Psoas muscle (tissue), 8 donors: ENCODE measurements around the gene KISS1R. TPM values are rescaled to one million over a fixed set of nuclear protein-coding genes. Genes with fewer than 3 reads are reported as not detected.
A peak's percentile ranks its signal among the peaks of the same experiment; 100 is the strongest.

ENCODE experiments used
- ATAC-seq, 4 donors: fragments of 200-7000 bp; cut with Tn5 transposase; one replicate each; pipeline ENCODE4 v1.9.1; 2020; ENCODE audit warnings: moderate library complexity in 3 of 4, mild to moderate bottlenecking in 2 of 4
- DNase-seq, 2 donors: peaks; one replicate each; pipeline ENCODE4 v3.0.0-alpha.2; 2020
- H3K27ac ChIP-seq: fragments of 200-600 bp; one replicate; pipeline ENCODE4 v1.8.0; 2022
- H3K27me3 ChIP-seq, 3 donors: fragments of 200-600 bp in 1 of 3; one replicate each; pipeline versions ENCODE4 v1.6.1 to v1.8.0; 2013 to 2022; ENCODE audit warnings: low read length in 2 of 3, mild to moderate bottlenecking in 2 of 3, moderate library complexity in 1 of 3; ENCODE audit not compliant: insufficient read depth in 3 of 3
- H3K36me3 ChIP-seq, 2 donors: fragments of 200-600 bp in 1 of 2; one replicate each; pipeline versions ENCODE4 v1.6.1 to v1.8.0; 2013 to 2022; ENCODE audit warnings: low read depth in 1 of 2, mild to moderate bottlenecking in 1 of 2, moderate library complexity in 1 of 2; ENCODE audit not compliant: insufficient read depth in 1 of 2
- H3K4me1 ChIP-seq: fragments of 200-600 bp; one replicate; pipeline ENCODE4 v1.8.0; 2022
- H3K4me3 ChIP-seq: fragments of 200-600 bp; one replicate; pipeline ENCODE4 v1.8.0; 2022; ENCODE audit warnings: mild to moderate bottlenecking
- H3K9me3 ChIP-seq: fragments of 200-600 bp; one replicate; pipeline ENCODE4 v1.8.0; 2022
- CTCF ChIP-seq: fragments of 200-600 bp; IDR thresholded peaks from one replicate; pipeline ENCODE4 v1.8.0; 2022; ENCODE audit warnings: antibody characterized with exemption
- WGBS, 3 donors: extraction: QIAGEN DNeasy Blood & Tissue Kit; methylation state at CpG; one replicate each; pipeline versions ENCODE4 v1.1.6 to v1.1.7; 2013; 5-methylcytosine and 5-hydroxymethylcytosine counted together
- intact Hi-C, 2 donors: fragments of 100-400 bp; cut with DNase I; formaldehyde crosslinking; loops; one replicate each; pipeline versions ENCODE4 v1.11.0 to v1.14.2; 2022
- polyA plus RNA-seq, 3 donors: library from polyadenylated mRNA; stranded (reverse); fragments of 200-250 nt; gene quantifications; one replicate each; pipeline ENCODE4 v1.2.3, GENCODE V29; 2013
- total RNA-seq, 4 donors: library from RNA; stranded (reverse); fragmentation: NEBNext Ultra II Directional in 2 of 4; extraction: Animal tissue kit (Norgen Biotek cat#: 25700) in 2 of 4; gene quantifications; one replicate each; pipeline versions ENCODE4 v1.2.1 to v1.2.4, GENCODE V29; 2021 to 2023
- donor health status: healthy with polysubstance abuse.
- donor health status: DM: no; HTN: no; CAD: no; lungs with moderate emphysema.
- donor health status: Bipolar disorder and iron deficiency.
- donor health status: healthy.
- donor health status: DM: yes; HTN: yes; CAD: no.
- donor health status: DM: no; HTN: no; CAD: no.
- donor health status: DM: no; HTN: no; CAD: no.
- donor health status: DM: yes; HTN: yes; CAD: no.

The KISS1R gene
- total and polyA plus RNA-seq, 7 donors = 0.16 TPM; not detected in 6

GRCh38 chr19:919199-920050, 2.3 kb downstream of the KISS1R start:
- H3K4me3 ChIP-seq = peak overlapping the region; percentile 36
- peaks cover 0 to 53% (median 18%) of the 10 kb centered on the region in 3 donors for H3K27me3 ChIP-seq
- H3K36me3 ChIP-seq = no peaks in the 10 kb centered on the region
- peak in 2 of 4 donors; percentile 15 to 20 for ATAC-seq
- intact Hi-C loops = loop anchor here (2.0 to 10.0 kb wide), 4 partner anchors 62 to 295 kb away; partner anchors contain the start of gene CFD (in 1 of the 2)
- no peak for DNase-seq
- 2 to 3% (median 2%) methylated on average over 53 to 68 of the region's 68 CpGs for WGBS, 3 donors
- H3K4me1 ChIP-seq = peaks cover 20% of the 10 kb centered on the region
- no peaks in the 10 kb centered on the region for H3K9me3 ChIP-seq
- no peak overlapping the region for H3K27ac ChIP-seq
- no peak for TF ChIP-seq CTCF

GRCh38 chr19:920051-920864, 3.1 kb downstream of the KISS1R start:
- H3K4me1 ChIP-seq = peaks cover 20% of the 10 kb centered on the region
- 0 to 2% (median 1%) methylated on average over 47 to 84 of the region's 84 CpGs for WGBS, 3 donors
- no peaks in the 10 kb centered on the region for H3K9me3 ChIP-seq
- no peak for TF ChIP-seq CTCF
- H3K27ac ChIP-seq = no peak overlapping the region
- intact Hi-C loops = loop anchor here (2.0 to 10.0 kb wide), 3 partner anchors 63 to 295 kb away; no protein-coding TSS in a partner anchor
- peaks cover 0 to 53% (median 18%) of the 10 kb centered on the region in 3 donors for H3K27me3 ChIP-seq
- no peaks in the 10 kb centered on the region for H3K36me3 ChIP-seq
- peak overlapping the region; percentile 36 for H3K4me3 ChIP-seq
- DNase-seq (no peak), ATAC-seq (no peak)

- no peaks in the 10 kb centered on the region for H3K36me3 ChIP-seq
- no peaks in the 10 kb centered on the region for H3K9me3 ChIP-seq
- ATAC-seq (no peak), DNase-seq (no peak)
- peaks cover 0 to 19% (median 2%) of the 10 kb centered on the region in 3 donors for H3K27me3 ChIP-seq
- no peak for TF ChIP-seq CTCF
- intact Hi-C loops = loop anchor here in 1 of 2 donors (5.0 to 10.0 kb wide), 2 partner anchors 157 to 290 kb away; no protein-coding TSS in a partner anchor
- peaks cover 4% of the 10 kb centered on the region for H3K4me1 ChIP-seq
- no peak overlapping the region for H3K27ac ChIP-seq
- 13 to 17% (median 16%) methylated on average over 23 to 31 of the region's 31 CpGs for WGBS, 3 donors
- H3K4me3 ChIP-seq = peak overlapping the region; percentile 94
These were observed 7.5 kb downstream of the KISS1R start for GRCh38 chr19:924553-925086.

GRCh38 chr19:925087-925525, 8.0 kb downstream of the KISS1R start:
- intact Hi-C loops = loop anchor here in 1 of 2 donors (10.0 kb wide), 1 partner anchor 290 kb away; no protein-coding TSS in a partner anchor
- Histone ChIP-seq H3K27ac (peak overlapping the region; percentile 74), H3K4me3 (peak overlapping the region; percentile 94), H3K36me3 (no peaks in the 10 kb centered on the region), H3K27me3 (peaks cover 0 to 14% (median 2%) of the 10 kb centered on the region in 3 donors), H3K4me1 (peaks cover 2% of the 10 kb centered on the region), H3K9me3 (no peaks in the 10 kb centered on the region)
- peak; percentile 54 to 70 (median 61) for ATAC-seq
- DNase-seq = peak in 1 of 2 donors; percentile 70
- WGBS, 3 donors = 0 to 1% (median 0%) methylated on average over 12 to 39 of the region's 39 CpGs
- no peak for TF ChIP-seq CTCF
